GM12878 (cell line): ENCODE results near the gene TMEM52. TPM values are rescaled to one million over a fixed set of nuclear protein-coding genes. Genes with fewer than 3 reads are reported as not detected.
A peak's percentile ranks its signal among the peaks of the same experiment; 100 is the strongest.

ENCODE experiments used
- ATAC-seq: fragments of 200-7000 bp; cut with Tn5 transposase; 3 replicates; pipeline ENCODE4 v1.9.1; 2020; ENCODE audit warnings: mild to moderate bottlenecking, moderate library complexity
- BruUV-seq: library from RNA; stranded (reverse); fragments of 400-500 nt; replicated peaks from 2 replicates; lab custom pipeline; 2021; lab: Mats Ljungman, UMichigan
- CTCF ChIA-PET: fragments of 300-600 bp; sonication (Branson Sonifier 250); formaldehyde crosslinking; extraction: SDS; loops from one replicate; lab custom pipeline; 2021; ENCODE audit warnings: inconsistent platforms; lab: Yijun Ruan, JAX
- POLR2A ChIA-PET: fragments of 350-600 bp; formaldehyde crosslinking; extraction: SDS; loops from one replicate; lab custom pipeline; 2021; ENCODE audit warnings: inconsistent platforms; lab: Charles Lee
- RAD21 ChIA-PET: fragments of 300-600 bp; sonication (Branson Sonifier 250); formaldehyde crosslinking; loops from one replicate; lab custom pipeline; 2023; ENCODE audit warnings: antibody characterized with exemption; ENCODE audit not compliant: unreplicated experiment; lab: Charles Lee
- SMC1A ChIA-PET: fragments of 300-600 bp; sonication (Branson Sonifier 250); formaldehyde crosslinking; loops from one replicate; lab custom pipeline; 2023; ENCODE audit not compliant: unreplicated experiment, uncharacterized antibody; lab: Charles Lee
- DNase-seq: peaks from one replicate; pipeline ENCODE4 v3.0.0-alpha.2; 2011; ENCODE audit warnings: low read depth, low spot score
- FAIRE-seq: peaks from 3 replicates; lab custom pipeline; 2011; peaks lifted over from hg19 to GRCh38; lab: Jason Lieb, UNC
- H2AFZ ChIP-seq: 2 replicates; pipeline ENCODE4 v1.6.0; 2011; ENCODE audit warnings: low read depth, low read length, control low read depth; ENCODE audit not compliant: control insufficient read depth
- H3K27ac ChIP-seq: 2 replicates; pipeline ENCODE4 v1.5.1; 2011; ENCODE audit warnings: control low read depth; ENCODE audit not compliant: control insufficient read depth, insufficient read depth
- H3K27me3 ChIP-seq, 2 experiments: replicated peaks in 1 of 2; 2 replicates each; pipeline versions ENCODE4 v1.6.0 to v1.6.1; 2011; ENCODE audit warnings: low read length in 1 of 2; ENCODE audit not compliant: control insufficient read depth in 2 of 2, insufficient read depth in 2 of 2
- H3K36me3 ChIP-seq, 2 experiments: 2 replicates each; pipeline ENCODE4 v1.5.1; 2011; ENCODE audit warnings: low read length in 1 of 2; ENCODE audit not compliant: control insufficient read depth in 2 of 2, insufficient read depth in 2 of 2
- H3K4me1 ChIP-seq: 2 replicates; pipeline ENCODE4 v1.6.1; 2011; ENCODE audit warnings: mild to moderate bottlenecking, low read length, moderate library complexity, mixed read lengths; ENCODE audit not compliant: control insufficient read depth, insufficient read depth
- H3K4me2 ChIP-seq: 2 replicates; pipeline ENCODE4 v1.6.0; 2011; ENCODE audit warnings: control low read depth; ENCODE audit not compliant: control insufficient read depth, insufficient read depth
- H3K4me3 ChIP-seq: fragments of 200-600 bp; sonication (generic); 2 replicates; pipeline ENCODE4 v1.5.1; 2016
- H3K79me2 ChIP-seq: 2 replicates; pipeline ENCODE4 v1.6.0; 2011; ENCODE audit warnings: low read length; ENCODE audit not compliant: control insufficient read depth, insufficient read depth
- H3K9ac ChIP-seq: 2 replicates; pipeline ENCODE4 v1.8.0; 2011; ENCODE audit warnings: low read length, control low read depth, mixed read lengths; ENCODE audit not compliant: control insufficient read depth, insufficient read depth
- H3K9me3 ChIP-seq: replicated peaks from 3 replicates; pipeline ENCODE4 v1.5.1; 2011; ENCODE audit warnings: mild to moderate bottlenecking, low read length; ENCODE audit not compliant: control insufficient read depth, insufficient read depth
- H4K20me1 ChIP-seq: 2 replicates; pipeline ENCODE4 v1.6.0; 2011; ENCODE audit not compliant: control insufficient read depth, insufficient read depth
- CBFB ChIP-seq: IDR thresholded peaks from 2 replicates; pipeline ENCODE4 v1.6.1; 2016; ENCODE audit warnings: antibody characterized with exemption, low read depth
- CTCF ChIP-seq, 3 experiments: IDR thresholded peaks in 2 of 3; conservative IDR thresholded peaks in 1 of 3; 2 replicates each; pipeline ENCODE4 v1.5.1; 2011; ENCODE audit warnings: low read depth in 3 of 3, low read length in 3 of 3, mild to moderate bottlenecking in 3 of 3, control low read depth in 2 of 3, moderate library complexity in 2 of 3, inconsistent platforms in 1 of 3, mixed read lengths in 1 of 3; ENCODE audit not compliant: control insufficient read depth in 2 of 3, insufficient read depth in 1 of 3; ENCODE audit errors: extremely low read depth in 1 of 3
- GABPA ChIP-seq: IDR thresholded peaks from 2 replicates; pipeline ENCODE4 v1.6.1; 2014; ENCODE audit warnings: antibody characterized with exemption, low read depth, mild to moderate bottlenecking, inconsistent platforms
- WRNIP1 ChIP-seq: IDR thresholded peaks from 2 replicates; pipeline ENCODE4 v1.6.1; 2011; ENCODE audit warnings: low read depth, low read length, improper control_type of control experiment, borderline replicate concordance
- ZBED1 ChIP-seq: IDR thresholded peaks from 2 replicates; pipeline ENCODE4 v1.6.1; 2016; ENCODE audit warnings: borderline replicate concordance
- WGBS: methylation state at CpG from one replicate; pipeline ENCODE4 v1.1.6; 2016; ENCODE audit warnings: low lambda C conversion rate; ENCODE audit not compliant: insufficient replicate concordance, insufficient coverage; ENCODE audit errors: missing lambda C conversion rate; 5-methylcytosine and 5-hydroxymethylcytosine counted together
- in situ Hi-C: fragments of 300-500 bp; cut with MboI; formaldehyde crosslinking; loops from 9 replicates; pipeline ENCODE4 v1.14.3; 2018; ENCODE audit warnings: mixed read lengths
- intact Hi-C: fragments of 100-400 bp; cut with micrococcal nuclease; formaldehyde crosslinking; loops from one replicate; pipeline ENCODE4 v1.14.2; 2022; ENCODE audit not compliant: unreplicated experiment
- polyA plus RNA-seq, 11 experiments: library from polyadenylated mRNA; depleted of rRNA in 4 of 11; unstranded in 6 of 11; stranded (reverse) in 5 of 11; fragments of >200 nt; fragmentation: Nextera tagmentation in 4 of 11; fragmentation: Illumina TruSeq in 1 of 11; extraction: Ambion mirVana in 4 of 11; extraction: Trizol in 1 of 11; gene quantifications; 1 replicate in 1 of 11; 2 replicates in 10 of 11; pipeline versions ENCODE4 v1.2.1 to v1.2.3, GENCODE V29; 2011 to 2016; ENCODE audit warnings: inconsistent platforms in 2 of 11, missing spikeins in 2 of 11, low read depth in 1 of 11
- total RNA-seq, 4 experiments: library from RNA; depleted of rRNA in 3 of 4; stranded (reverse); fragments of >200 nt in 3 of 4; fragmentation: Illumina TruSeq in 1 of 4; extraction: Trizol in 1 of 4; gene quantifications; 2 replicates each; pipeline versions ENCODE4 v1.2.1 to v1.2.3, GENCODE V29; 2013 to 2021

The TMEM52 gene
- total and polyA plus RNA-seq, 10 of the 15 experiments (the other 5 are each of a cell fraction or from before 2014, with no cell fraction given): 0.17 to 0.33 (median 0.24) TPM; not detected in 7

GRCh38 chr1:1955621-1956094 lies 36.6 kb upstream of the TMEM52 start (continued):
- TF ChIP-seq WRNIP1: no peak

- in situ Hi-C loops: loop anchor here (25.0 kb wide), 1 partner anchor 832 kb away; no protein-coding TSS in a partner anchor
- RAD21 ChIA-PET: no interaction called here
- CTCF ChIA-PET: no interaction called here
- BruUV-seq: no TSS peak
- H3K9ac ChIP-seq: no peak overlapping the region
- POLR2A ChIA-PET: no interaction called here
- no peaks in the 10 kb centered on the region for H3K79me2 ChIP-seq
- no peaks in the 10 kb centered on the region for H3K27me3 ChIP-seq
- H3K4me3 ChIP-seq: no peak overlapping the region
- no peak for FAIRE-seq
- no peak overlapping the region for H3K27ac ChIP-seq
- H3K36me3 ChIP-seq: no peaks in the 10 kb centered on the region
- H2AFZ ChIP-seq: no peak overlapping the region
- H3K4me1 ChIP-seq: no peaks in the 10 kb centered on the region
- H4K20me1 ChIP-seq: no peaks in the 10 kb centered on the region
- intact Hi-C loops: no loop called here
- TF ChIP-seq GABPA (0 out of 2 replicates have a peak, but pooled peaks have one; percentile 30), CTCF (IDR thresholded peaks at IDR 0.05 in 2 of 3, conservative IDR thresholded peaks at IDR 0.05 in 1 of 3; ENCODE audit: control insufficient read depth in 2 of 3, extremely low read depth in 1 of 3, insufficient read depth in 1 of 3, low read depth in 3 of 3, low read length in 3 of 3) (peak in 2 of 3 experiments; percentile 28 to 39; a peak in 3 of 6 replicates), ZBED1 (no peak), CBFB (no peak)
- 68% methylated on average over 46 of the region's 46 CpGs for WGBS
- no peak overlapping the region for H3K4me2 ChIP-seq
- H3K9me3 ChIP-seq: no peaks in the 10 kb centered on the region
- SMC1A ChIA-PET: no interaction called here
- ATAC-seq: no peak
- no peak for DNase-seq
Observed at GRCh38 chr1:1954831-1955441, 35.9 kb upstream of the TMEM52 start.
